GM18526 (cell line): ENCODE measurements around the gene SREK1IP1.

Experiments
- POLR2A ChIP-seq: IDR thresholded peaks from 3 replicates; pipeline ENCODE4 v1.6.1; 2011; ENCODE audit not compliant: insufficient read length; ENCODE audit errors: extremely low read depth

The SREK1IP1 gene

GRCh38 chr5:64727150-64727549 is 41.3 kb downstream of the SREK1IP1 start:
- TF ChIP-seq POLR2A = no peak

- TF ChIP-seq POLR2A = no peak
Observed at GRCh38 chr5:64722588-64722987, 45.9 kb downstream of the SREK1IP1 start.

GRCh38 chr5:64707191-64707590 is 61.3 kb downstream of the SREK1IP1 start:
- TF ChIP-seq POLR2A = no peak

GRCh38 chr5:64700765-64701164 is 67.7 kb downstream of the SREK1IP1 start:
- no peak for TF ChIP-seq POLR2A

DNA sequence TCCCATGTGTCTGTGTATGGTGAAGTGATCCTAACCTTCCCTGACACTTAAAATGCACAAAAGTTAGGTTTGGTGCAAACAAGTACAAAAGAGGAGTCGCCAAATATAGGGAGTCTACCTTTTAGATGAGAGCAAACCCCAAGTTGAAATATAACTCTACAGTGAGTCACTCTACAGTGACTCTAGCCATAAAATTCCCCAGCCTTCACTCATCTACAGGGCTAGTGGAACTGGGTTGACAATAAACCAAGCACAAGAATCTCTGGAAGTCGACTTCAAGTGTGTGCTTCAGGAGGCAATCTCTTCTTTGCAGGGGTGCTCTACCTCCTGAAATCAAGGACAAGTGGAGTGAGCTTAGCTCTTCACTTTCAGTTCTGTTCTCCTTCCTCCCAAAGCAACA is 74.9 kb downstream of the SREK1IP1 start:
- no peak for TF ChIP-seq POLR2A

DNA sequence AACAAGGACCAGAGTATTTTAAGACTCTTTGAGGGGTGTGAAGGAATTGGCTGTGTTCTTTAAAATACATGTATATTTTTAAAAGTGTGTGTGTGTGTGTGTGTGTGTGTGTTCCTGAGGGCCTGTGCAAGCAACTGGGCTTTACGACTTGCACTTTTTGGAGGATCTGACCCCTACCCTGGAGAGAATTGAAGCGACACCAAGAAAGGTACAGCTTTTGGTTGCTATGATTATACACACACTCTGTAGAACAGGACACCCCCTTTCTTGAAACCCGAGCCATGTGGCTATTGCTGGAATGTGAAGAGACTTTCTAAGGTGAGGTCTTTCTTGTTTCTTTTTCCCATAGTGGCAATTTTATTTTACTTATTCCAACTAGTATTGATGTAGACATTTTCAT is 77.2 kb downstream of the SREK1IP1 start:
- no peak for TF ChIP-seq POLR2A

- no peak for TF ChIP-seq POLR2A
Observed at GRCh38 chr5:64690417-64691151, 77.9 kb downstream of the SREK1IP1 start, which contains the start of gene SHISAL2B. SHISAL2B (plus strand) TSS chr5:64690503; CDS start chr5:64690624, 121 bp downstream.

DNA sequence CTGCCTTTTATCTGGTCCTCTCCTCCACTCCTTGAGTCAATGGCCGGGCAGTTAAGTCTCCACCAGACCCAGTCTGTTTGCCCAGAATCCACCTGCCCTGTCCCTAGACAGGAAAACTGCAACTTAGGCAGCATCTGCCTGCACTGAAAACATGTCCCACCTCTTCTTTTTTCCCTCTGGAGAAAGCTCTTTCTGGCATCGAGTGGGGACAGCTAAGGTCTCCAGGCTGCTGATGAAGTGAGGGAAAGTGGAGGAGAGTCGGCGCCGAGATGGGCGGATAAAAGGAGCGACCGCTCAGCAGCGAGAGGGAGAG is 78.4 kb downstream of the SREK1IP1 start:
- TF ChIP-seq POLR2A = no peak

GRCh38 chr5:64688965-64689364 is 79.5 kb downstream of the SREK1IP1 start:
- no peak for TF ChIP-seq POLR2A

GRCh38 chr5:64688391-64688790 is 80.1 kb downstream of the SREK1IP1 start:
- TF ChIP-seq POLR2A = no peak

GRCh38 chr5:64685866-64686265 is 82.6 kb downstream of the SREK1IP1 start:
- TF ChIP-seq POLR2A = no peak

GRCh38 chr5:64682608-64683007 is 85.9 kb downstream of the SREK1IP1 start:
- TF ChIP-seq POLR2A = no peak

DNA sequence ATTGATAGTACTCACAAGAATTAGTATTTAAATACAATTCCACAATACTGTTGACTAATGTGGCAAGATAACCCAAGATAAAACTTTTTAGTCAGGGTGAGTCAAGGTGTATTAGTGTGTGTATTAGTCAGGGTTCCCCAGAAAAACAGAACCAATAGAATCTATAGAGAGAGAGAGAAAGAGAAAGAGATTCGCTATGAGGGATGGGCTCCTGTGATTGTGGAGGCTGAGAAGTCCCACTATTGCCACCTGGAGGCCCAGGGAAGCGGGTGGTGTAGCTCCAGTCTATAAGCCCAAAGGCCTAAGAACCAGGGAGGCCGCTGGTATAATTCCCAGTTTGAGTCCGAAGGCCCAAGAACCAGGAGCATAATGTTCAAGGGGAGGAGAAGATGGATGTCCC is 88.2 kb downstream of the SREK1IP1 start:
- TF ChIP-seq POLR2A = no peak

GRCh38 chr5:64678374-64678773 is 90.1 kb downstream of the SREK1IP1 start:
- TF ChIP-seq POLR2A = no peak

- no peak for TF ChIP-seq POLR2A
Observed at GRCh38 chr5:64671678-64672077, 96.8 kb downstream of the SREK1IP1 start.

DNA sequence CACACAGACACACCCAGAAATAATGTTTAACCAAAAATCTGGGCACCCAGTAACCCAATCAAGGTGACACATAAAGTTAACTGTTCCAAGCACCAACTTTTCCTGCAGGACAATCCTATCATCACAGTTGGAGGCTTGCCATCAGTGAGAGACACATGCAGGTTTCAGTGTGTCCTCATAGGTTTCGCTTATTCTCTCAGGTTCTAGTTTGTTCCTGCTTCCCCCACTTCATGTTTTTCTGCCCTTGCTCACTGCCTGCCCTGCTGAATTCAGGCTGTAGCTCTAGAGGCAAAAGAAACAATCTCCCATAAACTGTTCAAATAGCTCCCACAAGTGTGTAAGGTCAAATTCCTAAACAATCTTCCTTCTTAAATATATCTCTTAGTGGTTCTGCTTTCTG is 98.2 kb downstream of the SREK1IP1 start:
- no peak for TF ChIP-seq POLR2A
